Measurements from ENCODE around the gene MTMR3.

The MTMR3 gene

GRCh38 chr22:30002861-30003486 is 120.0 kb downstream of the MTMR3 start:
- H2AFZ ChIP-seq (ENCODE audit: low read length), result no peak overlapping the region
- no peaks in the 10 kb centered on the region for H3F3A ChIP-seq (ENCODE audit: insufficient read depth, low read length)
- H3K9me3 ChIP-seq (replicated peaks; ENCODE audit: insufficient read depth, low read length), result no peaks in the 10 kb centered on the region
- H3K27ac ChIP-seq (ENCODE audit: low read length), result no peak overlapping the region
- no peaks in the 10 kb centered on the region for H3K79me2 ChIP-seq (ENCODE audit: low read length)
- DNase-seq, result no peak
- H3K4me2 ChIP-seq (ENCODE audit: low read depth, low read length), result no peak overlapping the region
- no peaks in the 10 kb centered on the region for H3K4me1 ChIP-seq (ENCODE audit: low read length)
- H3K9me2 ChIP-seq (replicated peaks; ENCODE audit: insufficient read depth, low read length), result no peaks in the 10 kb centered on the region
- no peaks in the 10 kb centered on the region for H3K36me3 ChIP-seq (replicated peaks; ENCODE audit: insufficient read depth, low read length)
- H3K27me3 ChIP-seq (replicated peaks; ENCODE audit: insufficient read depth, low read length), result no peaks in the 10 kb centered on the region
- H3K9ac ChIP-seq (ENCODE audit: low read length), result no peak overlapping the region
- TF ChIP-seq EZH2 (optimal IDR thresholded peaks at IDR 0.05; ENCODE audit: low read depth, low read length), result no peak
- TF ChIP-seq EZH2phosphoT487 (IDR thresholded peaks at IDR 0.05; ENCODE audit: low read length), result no peak
- TF ChIP-seq CTCF (IDR thresholded peaks at IDR 0.05; ENCODE audit: low read length), result no peak
- H4K20me1 ChIP-seq (ENCODE audit: insufficient read depth, low read length), result no peaks in the 10 kb centered on the region
- H3K4me3 ChIP-seq (ENCODE audit: low read length), result no peak overlapping the region

GRCh38 chr22:30004101-30004500 is 121.1 kb downstream of the MTMR3 start:
- Histone ChIP-seq H3K36me3 (replicated peaks; ENCODE audit: insufficient read depth, low read length) (no peaks in the 10 kb centered on the region), H3K27me3 (replicated peaks; ENCODE audit: insufficient read depth, low read length) (no peaks in the 10 kb centered on the region), H3K4me1 (ENCODE audit: low read length) (no peaks in the 10 kb centered on the region), H3K4me2 (ENCODE audit: low read depth, low read length) (no peak overlapping the region), H3K9ac (ENCODE audit: low read length) (no peak overlapping the region), H4K20me1 (ENCODE audit: insufficient read depth, low read length) (no peaks in the 10 kb centered on the region), H3K27ac (ENCODE audit: low read length) (no peak overlapping the region), H3K79me2 (ENCODE audit: low read length) (no peaks in the 10 kb centered on the region), H2AFZ (ENCODE audit: low read length) (no peak overlapping the region), H3K4me3 (ENCODE audit: low read length) (no peak overlapping the region), H3K9me2 (replicated peaks; ENCODE audit: insufficient read depth, low read length) (no peaks in the 10 kb centered on the region), H3K9me3 (replicated peaks; ENCODE audit: insufficient read depth, low read length) (no peaks in the 10 kb centered on the region), H3F3A (ENCODE audit: insufficient read depth, low read length) (no peaks in the 10 kb centered on the region)
- DNase-seq, result no peak
- TF ChIP-seq CTCF (IDR thresholded peaks at IDR 0.05; ENCODE audit: low read length), result no peak
- no peak for TF ChIP-seq EZH2phosphoT487 (IDR thresholded peaks at IDR 0.05; ENCODE audit: low read length)
- TF ChIP-seq EZH2 (optimal IDR thresholded peaks at IDR 0.05; ENCODE audit: low read depth, low read length), result no peak

GRCh38 chr22:30004694-30005093 is 121.7 kb downstream of the MTMR3 start:
- no peak for DNase-seq
- Histone ChIP-seq H3K4me3 (ENCODE audit: low read length) (no peak overlapping the region), H2AFZ (ENCODE audit: low read length) (no peak overlapping the region), H3K4me2 (ENCODE audit: low read depth, low read length) (no peak overlapping the region), H3K9me2 (replicated peaks; ENCODE audit: insufficient read depth, low read length) (no peaks in the 10 kb centered on the region), H3K4me1 (ENCODE audit: low read length) (no peaks in the 10 kb centered on the region), H3K9ac (ENCODE audit: low read length) (no peak overlapping the region), H3K36me3 (replicated peaks; ENCODE audit: insufficient read depth, low read length) (no peaks in the 10 kb centered on the region), H3K27ac (ENCODE audit: low read length) (no peak overlapping the region), H3K27me3 (replicated peaks; ENCODE audit: insufficient read depth, low read length) (no peaks in the 10 kb centered on the region), H3F3A (ENCODE audit: insufficient read depth, low read length) (no peaks in the 10 kb centered on the region), H4K20me1 (ENCODE audit: insufficient read depth, low read length) (no peaks in the 10 kb centered on the region), H3K79me2 (ENCODE audit: low read length) (no peaks in the 10 kb centered on the region), H3K9me3 (replicated peaks; ENCODE audit: insufficient read depth, low read length) (no peaks in the 10 kb centered on the region)
- no peak for TF ChIP-seq EZH2 (optimal IDR thresholded peaks at IDR 0.05; ENCODE audit: low read depth, low read length)
- no peak for TF ChIP-seq EZH2phosphoT487 (IDR thresholded peaks at IDR 0.05; ENCODE audit: low read length)
- TF ChIP-seq CTCF (IDR thresholded peaks at IDR 0.05; ENCODE audit: low read length), result no peak

Measured in MM.1S (cell line).